ENCODE data around the gene RBMS3.

RBMS3 gene

DNA sequence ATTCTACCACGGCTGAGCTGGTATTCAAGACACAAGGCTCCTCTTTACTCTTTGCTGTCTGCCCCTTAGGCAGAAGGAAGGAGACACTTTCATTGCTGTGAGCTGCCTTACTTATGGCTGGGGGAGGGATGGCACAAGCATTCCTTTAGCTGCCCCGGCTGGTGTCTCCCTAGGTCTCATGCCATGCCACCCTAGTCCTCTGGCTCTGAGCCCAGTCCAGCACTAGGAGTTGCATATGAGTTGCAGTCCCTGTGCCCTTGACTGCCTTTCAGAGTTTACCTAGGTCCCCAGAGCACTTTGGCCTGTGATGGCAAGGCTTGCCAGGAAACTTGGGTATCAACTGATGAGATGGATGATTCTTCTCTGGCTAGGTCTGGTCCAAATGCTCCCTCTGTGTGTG, 296.4 kb downstream of the RBMS3 start:
- Histone ChIP-seq H3K27me3 (ENCODE audit: control insufficient read depth, insufficient read depth, low read length) (no peaks in the 10 kb centered on the region), H3K4me1 (ENCODE audit: control insufficient read depth, insufficient read depth, low read length) (no peaks in the 10 kb centered on the region), H3K9ac (ENCODE audit: low read length) (no peak overlapping the region), H3K27ac (ENCODE audit: low read depth, low read length) (no peak overlapping the region), H3K36me3 (ENCODE audit: control insufficient read depth, insufficient read depth, low read length) (no peaks in the 10 kb centered on the region), H3K4me3 (ENCODE audit: low read length) (no peak overlapping the region)

DNA sequence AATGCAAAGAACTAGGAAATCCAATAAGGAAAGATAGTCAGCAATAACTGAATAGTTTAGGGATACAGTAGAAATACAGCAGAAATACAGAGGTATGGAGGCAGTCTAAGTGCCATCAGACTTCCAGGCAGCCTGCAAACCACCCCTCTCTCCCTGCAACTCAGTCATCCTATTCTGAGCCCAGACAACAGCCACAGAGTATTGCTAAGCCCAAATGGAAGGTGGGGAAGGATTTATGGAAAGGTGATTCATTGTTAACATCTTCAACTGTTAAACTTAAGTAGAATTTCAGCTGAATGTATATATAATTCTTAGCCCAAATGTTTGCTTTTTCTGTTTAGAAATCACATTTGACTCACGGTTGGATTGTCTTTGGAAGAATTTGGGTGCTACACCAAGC, 300.4 kb downstream of the RBMS3 start:
- Histone ChIP-seq H3K4me3 (ENCODE audit: low read length) (no peak overlapping the region), H3K27ac (ENCODE audit: low read depth, low read length) (no peak overlapping the region), H3K4me1 (ENCODE audit: control insufficient read depth, insufficient read depth, low read length) (no peaks in the 10 kb centered on the region), H3K27me3 (ENCODE audit: control insufficient read depth, insufficient read depth, low read length) (no peaks in the 10 kb centered on the region), H3K36me3 (ENCODE audit: control insufficient read depth, insufficient read depth, low read length) (no peaks in the 10 kb centered on the region), H3K9ac (ENCODE audit: low read length) (no peak overlapping the region)

DNA sequence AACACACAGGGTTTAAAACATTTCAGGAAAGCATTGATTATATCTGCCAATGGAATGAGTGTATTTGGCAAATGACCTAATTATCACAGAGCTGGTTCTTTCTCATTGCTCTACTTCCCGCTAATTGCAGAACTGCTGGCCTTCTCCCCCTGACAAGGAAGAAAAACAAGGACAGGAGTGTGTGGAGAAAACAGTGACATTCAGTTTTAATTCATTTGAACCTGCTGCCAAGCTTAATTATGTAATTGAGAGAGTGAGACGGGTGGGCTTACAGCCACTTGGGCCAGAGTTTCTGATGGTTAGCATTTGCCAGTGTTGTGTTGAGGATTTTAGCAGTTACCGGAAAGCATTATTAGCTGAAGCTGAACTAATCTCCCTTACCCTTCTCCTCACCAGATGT, 301.4 kb downstream of the RBMS3 start:
- Histone ChIP-seq H3K9ac (ENCODE audit: low read length) (no peak overlapping the region), H3K4me1 (ENCODE audit: control insufficient read depth, insufficient read depth, low read length) (no peaks in the 10 kb centered on the region), H3K27ac (ENCODE audit: low read depth, low read length) (no peak overlapping the region), H3K4me3 (ENCODE audit: low read length) (no peak overlapping the region), H3K27me3 (ENCODE audit: control insufficient read depth, insufficient read depth, low read length) (no peaks in the 10 kb centered on the region), H3K36me3 (ENCODE audit: control insufficient read depth, insufficient read depth, low read length) (no peaks in the 10 kb centered on the region)

DNA sequence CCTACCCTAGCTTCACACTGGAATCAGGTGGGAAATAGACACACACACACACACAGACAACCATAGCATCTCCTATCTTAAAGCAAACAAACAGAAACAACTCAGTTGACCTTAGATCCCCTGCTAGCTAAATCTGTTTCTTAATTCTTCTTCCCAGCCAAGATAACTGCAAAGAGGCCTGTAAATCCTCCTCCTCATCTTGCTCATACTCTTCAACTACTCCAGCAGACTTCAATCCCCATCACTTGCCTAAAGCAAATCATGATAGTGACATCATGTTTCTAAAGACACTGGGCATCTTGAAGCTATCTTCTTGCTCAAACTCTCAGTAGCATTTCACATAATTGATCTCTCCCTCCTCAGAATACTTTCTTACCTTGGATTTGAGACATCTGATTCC, 303.0 kb downstream of the RBMS3 start:
- Histone ChIP-seq H3K4me1 (ENCODE audit: control insufficient read depth, insufficient read depth, low read length) (no peaks in the 10 kb centered on the region), H3K9ac (ENCODE audit: low read length) (no peak overlapping the region), H3K36me3 (ENCODE audit: control insufficient read depth, insufficient read depth, low read length) (no peaks in the 10 kb centered on the region), H3K27ac (ENCODE audit: low read depth, low read length) (no peak overlapping the region), H3K4me3 (ENCODE audit: low read length) (no peak overlapping the region), H3K27me3 (ENCODE audit: control insufficient read depth, insufficient read depth, low read length) (no peaks in the 10 kb centered on the region)

DNA sequence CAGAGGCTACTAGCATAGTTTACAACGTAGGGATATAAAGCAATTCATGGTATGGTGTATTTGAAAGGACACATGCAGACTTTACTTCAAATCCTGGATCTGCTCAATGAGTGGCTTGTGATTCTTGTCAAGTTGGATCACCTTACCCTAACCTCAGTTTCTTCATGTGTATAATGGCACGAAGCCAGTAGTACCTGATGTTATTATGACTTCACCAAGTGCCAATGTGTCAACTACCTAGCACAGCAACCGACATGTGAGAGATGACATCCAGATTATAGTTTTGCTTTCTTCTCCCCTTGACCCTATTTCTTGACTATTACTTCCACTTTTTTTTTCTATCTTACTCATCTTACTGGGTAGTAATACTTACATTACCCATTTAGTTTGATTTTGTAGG, 304.5 kb downstream of the RBMS3 start:
- Histone ChIP-seq H3K9ac (ENCODE audit: low read length) (no peak overlapping the region), H3K27ac (ENCODE audit: low read depth, low read length) (no peak overlapping the region), H3K27me3 (ENCODE audit: control insufficient read depth, insufficient read depth, low read length) (no peaks in the 10 kb centered on the region), H3K4me1 (ENCODE audit: control insufficient read depth, insufficient read depth, low read length) (no peaks in the 10 kb centered on the region), H3K36me3 (ENCODE audit: control insufficient read depth, insufficient read depth, low read length) (no peaks in the 10 kb centered on the region), H3K4me3 (ENCODE audit: low read length) (no peak overlapping the region)

DNA sequence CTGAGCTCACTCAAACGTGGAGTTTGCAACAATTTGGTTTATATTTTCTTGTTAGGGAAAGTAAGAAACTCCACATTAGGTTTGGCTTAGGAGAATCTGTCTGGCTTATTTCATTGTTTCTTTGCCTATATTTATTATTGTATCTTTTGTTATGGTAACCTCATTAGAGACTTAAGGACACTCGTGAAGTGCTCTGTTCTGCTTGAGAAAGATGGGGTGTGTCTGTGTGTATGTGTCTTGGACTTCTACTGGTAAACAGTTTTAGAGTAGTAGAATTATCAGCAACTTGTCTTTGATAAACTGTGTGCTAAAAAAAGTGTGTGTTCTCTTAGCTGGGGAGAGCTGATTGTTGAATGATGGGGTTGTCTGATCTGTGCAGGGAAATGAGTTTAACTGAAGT, 306.5 kb downstream of the RBMS3 start:
- Histone ChIP-seq H3K4me1 (ENCODE audit: control insufficient read depth, insufficient read depth, low read length) (no peaks in the 10 kb centered on the region), H3K4me3 (ENCODE audit: low read length) (no peak overlapping the region), H3K9ac (ENCODE audit: low read length) (no peak overlapping the region), H3K27ac (ENCODE audit: low read depth, low read length) (no peak overlapping the region), H3K36me3 (ENCODE audit: control insufficient read depth, insufficient read depth, low read length) (no peaks in the 10 kb centered on the region), H3K27me3 (ENCODE audit: control insufficient read depth, insufficient read depth, low read length) (no peaks in the 10 kb centered on the region)

DNA sequence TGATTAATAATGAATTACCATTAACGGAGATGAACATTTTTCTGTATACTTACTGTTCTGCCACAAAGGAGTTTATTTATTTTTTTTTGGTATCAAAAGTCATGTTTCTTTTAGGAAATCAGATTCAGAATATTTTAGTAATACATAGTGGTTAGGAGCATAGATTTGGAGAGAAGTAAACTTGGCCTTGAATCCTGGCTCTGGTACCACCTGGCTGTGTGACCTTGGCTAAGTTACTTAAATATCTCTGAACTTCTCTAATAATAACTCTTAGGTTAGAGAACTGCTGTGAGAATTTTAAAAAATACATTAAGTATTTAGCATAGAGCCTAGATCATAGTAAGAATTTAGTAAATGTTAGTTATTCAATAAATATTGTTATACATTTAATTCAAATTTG, 309.1 kb downstream of the RBMS3 start:
- Histone ChIP-seq H3K4me3 (ENCODE audit: low read length) (no peak overlapping the region), H3K9ac (ENCODE audit: low read length) (no peak overlapping the region), H3K27me3 (ENCODE audit: control insufficient read depth, insufficient read depth, low read length) (no peaks in the 10 kb centered on the region), H3K27ac (ENCODE audit: low read depth, low read length) (no peak overlapping the region), H3K36me3 (ENCODE audit: control insufficient read depth, insufficient read depth, low read length) (no peaks in the 10 kb centered on the region), H3K4me1 (ENCODE audit: control insufficient read depth, insufficient read depth, low read length) (no peaks in the 10 kb centered on the region)

DNA sequence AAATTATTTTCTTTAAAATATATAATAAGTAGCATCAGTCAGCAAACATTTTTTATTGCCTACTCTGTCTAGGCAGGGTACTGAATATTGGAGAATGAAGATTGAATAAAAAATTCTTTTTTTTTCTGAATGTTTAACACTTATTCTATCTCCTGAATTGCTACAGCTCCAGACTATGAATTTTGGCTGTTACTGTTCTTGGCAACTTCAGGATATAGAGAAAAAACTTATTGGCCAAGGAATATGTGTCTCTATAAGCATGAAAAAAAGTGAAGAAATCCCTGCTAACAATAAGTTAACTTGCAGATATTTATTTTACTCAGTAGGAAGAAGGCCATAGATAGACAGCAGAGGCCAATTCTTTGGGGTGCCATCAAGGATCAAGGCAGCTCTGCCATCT, 309.6 kb downstream of the RBMS3 start:
- H3K4me1 ChIP-seq (ENCODE audit: control insufficient read depth, insufficient read depth, low read length) = no peaks in the 10 kb centered on the region
- H3K4me3 ChIP-seq (ENCODE audit: low read length) = no peak overlapping the region
- H3K9ac ChIP-seq (ENCODE audit: low read length) = no peak overlapping the region
- H3K27ac ChIP-seq (ENCODE audit: low read depth, low read length) = no peak overlapping the region
- H3K27me3 ChIP-seq (ENCODE audit: control insufficient read depth, insufficient read depth, low read length) = no peaks in the 10 kb centered on the region
- no peaks in the 10 kb centered on the region for H3K36me3 ChIP-seq (ENCODE audit: control insufficient read depth, insufficient read depth, low read length)

DNA sequence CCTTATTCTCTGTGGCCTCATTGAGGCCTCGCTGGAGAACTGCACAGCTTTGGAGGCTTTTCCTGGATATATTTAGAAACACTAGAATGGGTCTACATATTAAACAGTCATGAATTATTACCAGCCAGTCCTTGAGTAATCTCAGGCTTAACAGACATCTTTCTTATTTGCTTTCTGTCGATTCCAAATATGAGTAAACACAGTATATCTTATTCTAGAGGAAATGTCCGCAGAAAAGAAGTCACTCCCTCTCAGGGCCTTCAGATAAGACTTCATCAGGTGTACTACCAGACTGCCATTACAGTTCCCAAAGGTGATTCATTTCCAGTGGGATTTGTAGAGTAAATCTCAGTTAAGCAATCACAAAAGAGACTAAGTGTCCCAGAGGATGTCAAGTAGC, 310.7 kb downstream of the RBMS3 start:
- H3K9ac ChIP-seq (ENCODE audit: low read length) = no peak overlapping the region
- no peaks in the 10 kb centered on the region for H3K36me3 ChIP-seq (ENCODE audit: control insufficient read depth, insufficient read depth, low read length)
- no peaks in the 10 kb centered on the region for H3K27me3 ChIP-seq (ENCODE audit: control insufficient read depth, insufficient read depth, low read length)
- H3K4me1 ChIP-seq (ENCODE audit: control insufficient read depth, insufficient read depth, low read length) = no peaks in the 10 kb centered on the region
- H3K27ac ChIP-seq (ENCODE audit: low read depth, low read length) = no peak overlapping the region
- no peak overlapping the region for H3K4me3 ChIP-seq (ENCODE audit: low read length)

DNA sequence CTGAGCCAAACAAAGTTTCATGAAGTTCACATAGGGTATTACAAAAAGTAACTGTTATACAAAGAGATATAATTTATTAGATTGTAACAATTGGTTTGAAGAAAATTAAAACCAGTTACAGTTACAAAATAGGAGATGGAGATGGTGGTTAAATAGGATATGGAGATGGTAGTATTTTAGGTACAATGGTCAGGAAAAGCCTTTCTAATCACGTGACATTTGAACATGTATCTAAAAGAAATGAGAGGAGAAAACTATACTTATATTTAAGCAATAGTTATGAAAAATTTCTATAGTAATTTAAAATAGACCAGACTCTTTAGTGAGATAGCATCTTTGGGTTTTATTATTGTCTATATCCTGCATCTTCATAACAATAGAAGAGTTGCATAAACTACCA, 312.9 kb downstream of the RBMS3 start:
- H3K36me3 ChIP-seq (ENCODE audit: control insufficient read depth, insufficient read depth, low read length) = no peaks in the 10 kb centered on the region
- no peak overlapping the region for H3K27ac ChIP-seq (ENCODE audit: low read depth, low read length)
- H3K4me3 ChIP-seq (ENCODE audit: low read length) = no peak overlapping the region
- no peak overlapping the region for H3K9ac ChIP-seq (ENCODE audit: low read length)
- no peaks in the 10 kb centered on the region for H3K27me3 ChIP-seq (ENCODE audit: control insufficient read depth, insufficient read depth, low read length)
- no peaks in the 10 kb centered on the region for H3K4me1 ChIP-seq (ENCODE audit: control insufficient read depth, insufficient read depth, low read length)

DNA sequence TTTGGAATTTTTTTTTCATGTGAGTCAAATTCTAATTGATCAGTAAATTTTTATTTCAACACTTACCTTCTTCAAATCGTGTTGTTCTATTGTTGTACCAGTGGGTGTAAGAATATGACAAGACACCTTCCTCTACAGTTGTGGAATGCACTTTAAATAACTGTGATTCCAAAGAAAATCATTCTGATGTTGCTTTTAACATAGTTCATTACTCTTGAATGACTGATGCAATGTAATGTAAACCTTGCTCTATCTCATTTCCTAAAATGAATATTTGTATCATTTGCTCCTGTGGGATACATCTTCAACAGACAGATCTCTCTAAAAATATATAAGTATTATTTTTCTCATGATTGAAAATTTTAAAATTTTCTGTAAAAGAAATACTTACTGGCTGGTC, 313.4 kb downstream of the RBMS3 start:
- Histone ChIP-seq H3K4me1 (ENCODE audit: control insufficient read depth, insufficient read depth, low read length) (no peaks in the 10 kb centered on the region), H3K9ac (ENCODE audit: low read length) (no peak overlapping the region), H3K36me3 (ENCODE audit: control insufficient read depth, insufficient read depth, low read length) (no peaks in the 10 kb centered on the region), H3K27ac (ENCODE audit: low read depth, low read length) (no peak overlapping the region), H3K4me3 (ENCODE audit: low read length) (no peak overlapping the region), H3K27me3 (ENCODE audit: control insufficient read depth, insufficient read depth, low read length) (no peaks in the 10 kb centered on the region)

DNA sequence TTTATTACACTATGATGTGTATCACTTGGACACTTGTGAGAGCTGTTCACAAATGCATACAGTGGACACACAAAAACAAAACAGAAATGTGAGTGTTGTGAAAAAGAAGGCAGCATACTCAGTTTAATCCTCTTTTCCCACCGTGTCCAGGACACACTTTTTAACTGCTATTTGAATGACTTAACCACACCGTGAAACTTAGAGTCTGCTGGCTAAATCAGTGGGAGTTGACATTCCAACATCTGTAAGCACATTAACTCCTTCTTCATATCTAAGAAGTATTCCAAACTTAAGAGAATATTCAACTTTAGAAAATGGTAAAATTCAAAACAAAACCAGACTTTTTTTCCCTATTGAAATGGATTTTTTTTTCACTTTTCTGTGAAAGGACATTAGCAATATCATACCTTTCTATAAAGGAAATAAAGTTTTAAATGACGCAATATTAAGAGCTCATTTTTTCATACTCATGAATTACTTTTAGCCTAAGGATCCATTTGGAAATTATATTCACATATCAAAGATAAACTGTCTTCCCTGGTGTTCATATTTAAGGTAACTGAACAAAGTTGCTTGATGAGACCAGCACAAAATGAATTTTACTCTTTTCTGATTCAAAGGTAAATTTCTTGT, 316.6 kb downstream of the RBMS3 start:
- no peaks in the 10 kb centered on the region for H3K36me3 ChIP-seq (ENCODE audit: control insufficient read depth, insufficient read depth, low read length)
- H3K9ac ChIP-seq (ENCODE audit: low read length) = no peak overlapping the region
- H3K27ac ChIP-seq (ENCODE audit: low read depth, low read length) = no peak overlapping the region
- H3K27me3 ChIP-seq (ENCODE audit: control insufficient read depth, insufficient read depth, low read length) = no peaks in the 10 kb centered on the region
- H3K4me3 ChIP-seq (ENCODE audit: low read length) = no peak overlapping the region
- no peaks in the 10 kb centered on the region for H3K4me1 ChIP-seq (ENCODE audit: control insufficient read depth, insufficient read depth, low read length)

DNA sequence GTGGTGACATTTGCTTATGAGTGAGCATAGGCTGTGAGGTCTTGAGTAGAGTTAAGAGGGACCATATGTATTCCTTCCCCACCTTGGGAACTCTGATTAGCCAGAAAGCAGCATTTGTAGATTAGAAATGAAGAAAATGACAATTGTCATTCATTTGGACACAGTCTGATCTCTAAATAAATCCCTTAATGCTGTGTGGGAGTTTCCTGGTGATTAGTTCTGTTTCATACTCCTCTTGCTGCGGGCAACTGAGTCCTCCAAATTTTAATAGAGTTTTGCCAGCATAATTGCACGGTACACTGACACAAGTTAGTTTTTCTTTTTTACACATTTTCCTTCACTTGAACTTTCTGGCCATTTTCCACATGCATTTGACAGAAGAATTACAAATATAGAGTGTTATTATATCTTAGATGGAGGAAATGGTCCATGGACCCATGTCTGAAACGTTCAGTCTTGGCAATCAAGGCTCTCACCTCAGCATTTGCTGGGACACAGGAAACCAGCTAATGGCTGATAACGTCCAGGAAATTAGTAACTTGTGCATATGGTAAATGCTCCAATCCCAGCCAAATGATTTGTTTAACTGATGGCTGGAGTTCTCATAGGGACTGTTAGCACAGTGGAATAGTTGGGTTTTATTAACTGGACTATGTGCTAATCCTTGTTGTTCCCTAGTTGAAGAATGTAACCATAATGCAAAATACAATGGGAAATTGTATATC, 321.2 kb downstream of the RBMS3 start:
- H3K4me3 ChIP-seq (ENCODE audit: low read length) = no peak overlapping the region
- H3K36me3 ChIP-seq (ENCODE audit: control insufficient read depth, insufficient read depth, low read length) = no peaks in the 10 kb centered on the region
- no peaks in the 10 kb centered on the region for H3K4me1 ChIP-seq (ENCODE audit: control insufficient read depth, insufficient read depth, low read length)
- no peak overlapping the region for H3K27ac ChIP-seq (ENCODE audit: low read depth, low read length)
- H3K27me3 ChIP-seq (ENCODE audit: control insufficient read depth, insufficient read depth, low read length) = no peaks in the 10 kb centered on the region
- no peak overlapping the region for H3K9ac ChIP-seq (ENCODE audit: low read length)
